ENCODE data around the gene RPS8. TPM values are rescaled to one million over a fixed set of nuclear protein-coding genes. Genes with fewer than 3 reads are reported as not detected.

Gene RPS8
- total and polyA plus RNA-seq, 4 donors, result 258 to 891 (median 575) TPM

DNA sequence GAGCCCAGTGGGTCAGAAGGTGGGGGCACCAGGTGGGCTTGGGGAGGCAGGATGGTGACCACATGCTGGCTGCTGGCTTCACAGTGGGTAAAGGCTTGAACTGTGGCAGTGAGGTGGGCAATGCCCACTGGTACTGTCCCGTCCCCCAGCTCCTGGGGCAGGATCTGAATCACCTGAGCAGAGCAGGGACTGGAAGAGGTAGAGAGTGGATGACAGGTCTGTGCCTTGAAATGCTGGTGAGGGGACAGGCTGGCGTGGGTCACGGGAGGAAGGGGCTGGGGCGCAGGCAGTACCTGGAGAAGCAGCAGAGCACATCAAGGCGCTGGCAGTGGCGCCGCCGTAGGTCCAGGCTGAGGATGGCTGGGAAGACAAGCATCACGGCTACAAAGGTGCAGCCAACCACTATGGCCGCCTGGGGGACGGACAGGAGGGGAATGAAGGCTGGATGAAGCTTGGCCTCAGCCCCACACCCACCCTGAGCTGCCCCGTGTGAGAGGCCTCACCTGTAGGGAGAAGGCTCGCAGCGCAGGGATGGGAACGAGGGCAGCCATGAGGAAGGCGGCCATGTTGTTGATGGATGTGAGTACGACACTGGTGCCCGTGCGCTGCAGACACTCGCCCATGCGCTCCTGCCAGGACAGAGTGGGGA lies 52.8 kb downstream of the RPS8 start:
- no peaks in the 10 kb centered on the region for H3K9me3 ChIP-seq (ENCODE audit: control insufficient read depth in 4 of 4, low read length in 3 of 4)
- no peak for DNase-seq (ENCODE audit: low spot score)
- 98% methylated on average over 21 of the region's 21 CpGs for WGBS
- H3K4me1 ChIP-seq (ENCODE audit: control insufficient read depth in 4 of 4, insufficient read depth in 4 of 4, low read length in 3 of 4), result peaks cover 0 to 3% (median 1%) of the 10 kb centered on the region in 4 donors
- H3K9ac ChIP-seq (ENCODE audit: low read depth in 1 of 2, low read length in 2 of 2), result no peak overlapping the region
- no peaks in the 10 kb centered on the region for H3K36me3 ChIP-seq (ENCODE audit: control insufficient read depth in 4 of 4, insufficient read depth in 3 of 4, low read depth in 1 of 4, low read length in 3 of 4)
- H3K27ac ChIP-seq (ENCODE audit: low read depth in 1 of 2, low read length in 2 of 2), result no peak overlapping the region
- H3K4me3 ChIP-seq (ENCODE audit: low read depth in 1 of 3, low read length in 3 of 3), result no peak overlapping the region
- no peaks in the 10 kb centered on the region for H3K27me3 ChIP-seq (ENCODE audit: control insufficient read depth in 4 of 4, insufficient read depth in 4 of 4, low read length in 3 of 4)
- TF ChIP-seq, protein P1, sequence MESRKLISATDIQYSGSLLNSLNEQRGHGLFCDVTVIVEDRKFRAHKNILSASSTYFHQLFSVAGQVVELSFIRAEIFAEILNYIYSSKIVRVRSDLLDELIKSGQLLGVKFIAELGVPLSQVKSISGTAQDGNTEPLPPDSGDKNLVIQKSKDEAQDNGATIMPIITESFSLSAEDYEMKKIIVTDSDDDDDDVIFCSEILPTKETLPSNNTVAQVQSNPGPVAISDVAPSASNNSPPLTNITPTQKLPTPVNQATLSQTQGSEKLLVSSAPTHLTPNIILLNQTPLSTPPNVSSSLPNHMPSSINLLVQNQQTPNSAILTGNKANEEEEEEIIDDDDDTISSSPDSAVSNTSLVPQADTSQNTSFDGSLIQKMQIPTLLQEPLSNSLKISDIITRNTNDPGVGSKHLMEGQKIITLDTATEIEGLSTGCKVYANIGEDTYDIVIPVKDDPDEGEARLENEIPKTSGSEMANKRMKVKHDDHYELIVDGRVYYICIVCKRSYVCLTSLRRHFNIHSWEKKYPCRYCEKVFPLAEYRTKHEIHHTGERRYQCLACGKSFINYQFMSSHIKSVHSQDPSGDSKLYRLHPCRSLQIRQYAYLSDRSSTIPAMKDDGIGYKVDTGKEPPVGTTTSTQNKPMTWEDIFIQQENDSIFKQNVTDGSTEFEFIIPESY (IDR thresholded peaks at IDR 0.05), result no peak
- TF ChIP-seq HNF4A (conservative IDR thresholded peaks at IDR 0.05) (no peak), EGR1 (IDR thresholded peaks at IDR 0.05; ENCODE audit: low read depth in 2 of 2) (no peak), SP1 (IDR thresholded peaks at IDR 0.05) (no peak), FOXA2 (IDR thresholded peaks at IDR 0.05) (no peak), GABPA (IDR thresholded peaks at IDR 0.05 in 1 of 2, conservative IDR thresholded peaks at IDR 0.05 in 1 of 2) (no peak), YY1 (IDR thresholded peaks at IDR 0.05) (no peak), JUND (IDR thresholded peaks at IDR 0.05) (no peak), RAD21 (IDR thresholded peaks at IDR 0.05) (no peak)
- TF ChIP-seq, protein P2, sequence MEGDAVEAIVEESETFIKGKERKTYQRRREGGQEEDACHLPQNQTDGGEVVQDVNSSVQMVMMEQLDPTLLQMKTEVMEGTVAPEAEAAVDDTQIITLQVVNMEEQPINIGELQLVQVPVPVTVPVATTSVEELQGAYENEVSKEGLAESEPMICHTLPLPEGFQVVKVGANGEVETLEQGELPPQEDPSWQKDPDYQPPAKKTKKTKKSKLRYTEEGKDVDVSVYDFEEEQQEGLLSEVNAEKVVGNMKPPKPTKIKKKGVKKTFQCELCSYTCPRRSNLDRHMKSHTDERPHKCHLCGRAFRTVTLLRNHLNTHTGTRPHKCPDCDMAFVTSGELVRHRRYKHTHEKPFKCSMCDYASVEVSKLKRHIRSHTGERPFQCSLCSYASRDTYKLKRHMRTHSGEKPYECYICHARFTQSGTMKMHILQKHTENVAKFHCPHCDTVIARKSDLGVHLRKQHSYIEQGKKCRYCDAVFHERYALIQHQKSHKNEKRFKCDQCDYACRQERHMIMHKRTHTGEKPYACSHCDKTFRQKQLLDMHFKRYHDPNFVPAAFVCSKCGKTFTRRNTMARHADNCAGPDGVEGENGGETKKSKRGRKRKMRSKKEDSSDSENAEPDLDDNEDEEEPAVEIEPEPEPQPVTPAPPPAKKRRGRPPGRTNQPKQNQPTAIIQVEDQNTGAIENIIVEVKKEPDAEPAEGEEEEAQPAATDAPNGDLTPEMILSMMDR (IDR thresholded peaks at IDR 0.05; ENCODE audit: low read depth, low read length, missing input control), result no peak
- TF ChIP-seq, protein P3, sequence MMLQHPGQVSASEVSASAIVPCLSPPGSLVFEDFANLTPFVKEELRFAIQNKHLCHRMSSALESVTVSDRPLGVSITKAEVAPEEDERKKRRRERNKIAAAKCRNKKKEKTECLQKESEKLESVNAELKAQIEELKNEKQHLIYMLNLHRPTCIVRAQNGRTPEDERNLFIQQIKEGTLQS (IDR thresholded peaks at IDR 0.05), result no peak
- TF ChIP-seq, protein P4, sequence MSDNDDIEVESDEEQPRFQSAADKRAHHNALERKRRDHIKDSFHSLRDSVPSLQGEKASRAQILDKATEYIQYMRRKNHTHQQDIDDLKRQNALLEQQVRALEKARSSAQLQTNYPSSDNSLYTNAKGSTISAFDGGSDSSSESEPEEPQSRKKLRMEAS (IDR thresholded peaks at IDR 0.05), result no peak

Small RNA genes within 50 kb of the gene (small RNA-seq; reads per million reads assigned to genes)
- gene RNU5D-1 (93.1 reads per million, percentile 98 among the genes with 10 or more reads in this experiment), gene SNORD38A (58.1 reads per million, percentile 97 among the genes with 10 or more reads in this experiment), gene SNORD38B (not detected), gene SNORD46 (1,727 reads per million, percentile 99 among the genes with 10 or more reads in this experiment), gene SNORD55 (not detected)

Other genes starting within 250 kb of the RPS8 start
- 10 to 100 TPM in 1 of 2 donors, 1 to 10 TPM in 1; 9.9 to 23.6 TPM for gene TMEM53, start 101.1 kb upstream of the RPS8 start, total RNA-seq
- gene TMEM53, start 101.1 kb upstream of the RPS8 start, polyA plus RNA-seq, result 10 to 100 TPM; 35.2 to 89.2 TPM
- 10 to 100 TPM in 1 of 2 donors, 1 to 10 TPM in 1; 3.0 to 20.3 TPM for gene ARMH1, start 100.8 kb upstream of the RPS8 start, total RNA-seq
- 1 to 10 TPM; 2.2 to 8.0 TPM for gene ARMH1, start 100.8 kb upstream of the RPS8 start, polyA plus RNA-seq
- not detected for gene RNU5D-1, start 44.4 kb upstream of the RPS8 start, total RNA-seq
- not detected for gene RNU5D-1, start 44.4 kb upstream of the RPS8 start, polyA plus RNA-seq
- 10 to 100 TPM in 1 of 2 donors, under 1 TPM in 1; 0.17 to 26.7 TPM for gene KIF2C, start 35.7 kb upstream of the RPS8 start, total RNA-seq
- gene KIF2C, start 35.7 kb upstream of the RPS8 start, polyA plus RNA-seq, result 1 to 10 TPM in 1 of 2 donors, under 1 TPM in 1; 0.21 to 1.3 TPM
- gene BEST4, start 12.6 kb downstream of the RPS8 start, total RNA-seq, result under 1 TPM in 1 of 2 donors, not detected in 1; 0.05 TPM
- gene BEST4, start 12.6 kb downstream of the RPS8 start, polyA plus RNA-seq, result not detected
- 1 to 10 TPM; 2.3 to 5.7 TPM for gene PLK3, start 24.8 kb downstream of the RPS8 start, total RNA-seq
- 1 to 10 TPM; 1.5 to 2.2 TPM for gene PLK3, start 24.8 kb downstream of the RPS8 start, polyA plus RNA-seq
- gene DYNLT4, start 31.8 kb downstream of the RPS8 start, total RNA-seq, result under 1 TPM in 1 of 2 donors, not detected in 1; 0.50 TPM
- under 1 TPM in 1 of 2 donors, not detected in 1; 0.29 TPM for gene DYNLT4, start 31.8 kb downstream of the RPS8 start, polyA plus RNA-seq
- 1 to 10 TPM; 1.3 to 3.1 TPM for gene BTBD19, start 33.0 kb downstream of the RPS8 start, total RNA-seq
- 1 to 10 TPM; 2.5 to 2.7 TPM for gene BTBD19, start 33.0 kb downstream of the RPS8 start, polyA plus RNA-seq
- gene PTCH2, start 67.7 kb downstream of the RPS8 start, total RNA-seq, result under 1 TPM; 0.14 to 0.17 TPM
- under 1 TPM; 0.15 to 0.24 TPM for gene PTCH2, start 67.7 kb downstream of the RPS8 start, polyA plus RNA-seq
- gene EIF2B3, start 211.1 kb downstream of the RPS8 start, total RNA-seq, result 10 to 100 TPM; 11.8 to 35.2 TPM
- 10 to 100 TPM; 16.4 to 22.2 TPM for gene EIF2B3, start 211.1 kb downstream of the RPS8 start, polyA plus RNA-seq
- gene HECTD3, start 235.8 kb downstream of the RPS8 start, total RNA-seq, result 10 to 100 TPM; 18.9 to 29.5 TPM
- gene HECTD3, start 235.8 kb downstream of the RPS8 start, polyA plus RNA-seq, result 10 to 100 TPM; 15.9 to 32.9 TPM
- 100 to 1,000 TPM in 1 of 2 donors, 10 to 100 TPM in 1; 78.5 to 717 TPM for gene UROD, start 236.7 kb downstream of the RPS8 start, total RNA-seq
- gene UROD, start 236.7 kb downstream of the RPS8 start, polyA plus RNA-seq, result 100 to 1,000 TPM in 1 of 2 donors, 10 to 100 TPM in 1; 93.3 to 110 TPM